NCI-H69 (cell line): Measurements from ENCODE around the gene G6PC2.

ENCODE experiments used
- DNase-seq: peaks from one replicate; lab custom pipeline; 2025; lab: John Stamatoyannopoulos, UW

The G6PC2 gene

GRCh38 chr2:168948621-168949212 is 47.6 kb downstream of the G6PC2 start:
- DNase-seq: peak; percentile 4

DNA sequence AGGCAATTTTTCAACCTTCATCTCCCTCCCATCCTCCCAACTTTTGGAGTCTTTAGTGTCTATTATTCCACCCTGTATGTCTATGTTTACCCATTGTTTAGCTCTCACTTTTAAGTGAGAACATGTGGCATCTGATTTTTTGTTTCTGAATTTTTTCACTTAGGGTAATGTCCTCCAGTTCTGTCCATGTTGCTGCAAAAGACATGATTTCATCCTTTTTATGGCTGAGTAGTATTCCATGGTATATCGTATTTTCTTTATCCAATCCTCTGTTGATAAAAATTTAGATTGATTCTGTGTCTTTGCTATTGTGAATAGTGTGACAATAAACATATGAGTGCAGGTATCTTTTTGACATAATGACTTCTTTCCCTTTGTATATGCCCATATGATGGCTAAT is 48.2 kb downstream of the G6PC2 start:
- no peak for DNase-seq

DNA sequence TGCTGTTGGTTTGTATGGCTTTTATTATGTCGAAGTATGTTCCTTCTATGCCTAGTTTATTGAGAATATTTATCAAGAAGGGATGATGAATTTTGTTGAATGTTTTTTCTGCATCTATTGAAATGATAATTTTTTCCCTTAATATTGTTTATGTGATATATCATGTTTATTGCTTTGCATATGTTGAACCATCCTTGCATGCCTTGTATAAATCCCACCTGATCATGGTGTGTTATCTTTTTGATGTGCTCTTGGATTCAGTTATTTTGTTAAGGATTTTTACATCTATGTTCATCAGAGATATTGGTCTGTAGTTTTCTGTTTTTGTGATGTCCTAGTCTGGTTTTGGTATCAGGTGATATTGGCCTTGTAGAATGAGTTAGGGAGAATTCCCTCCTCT is 50.8 kb downstream of the G6PC2 start:
- DNase-seq: no peak

- no peak for DNase-seq
These were observed 51.3 kb downstream of the G6PC2 start for GRCh38 chr2:168952424-168952823.

- DNase-seq: no peak
These were observed 53.2 kb downstream of the G6PC2 start for GRCh38 chr2:168954256-168954655.

- DNase-seq: no peak
These were observed 54.2 kb downstream of the G6PC2 start for GRCh38 chr2:168955321-168955720.

- DNase-seq: no peak
These were observed 55.3 kb downstream of the G6PC2 start for GRCh38 chr2:168956392-168956791.
